HG03135 (cell line): ENCODE measurements around the gene PDE11A.

Experiments
- ATAC-seq: cut with Tn5 transposase; IDR thresholded peaks from one replicate; pipeline ENCODE4 v1.9.1; 2021; ENCODE audit warnings: mild to moderate bottlenecking, moderate library complexity; ENCODE audit not compliant: unreplicated experiment

The PDE11A gene

DNA sequence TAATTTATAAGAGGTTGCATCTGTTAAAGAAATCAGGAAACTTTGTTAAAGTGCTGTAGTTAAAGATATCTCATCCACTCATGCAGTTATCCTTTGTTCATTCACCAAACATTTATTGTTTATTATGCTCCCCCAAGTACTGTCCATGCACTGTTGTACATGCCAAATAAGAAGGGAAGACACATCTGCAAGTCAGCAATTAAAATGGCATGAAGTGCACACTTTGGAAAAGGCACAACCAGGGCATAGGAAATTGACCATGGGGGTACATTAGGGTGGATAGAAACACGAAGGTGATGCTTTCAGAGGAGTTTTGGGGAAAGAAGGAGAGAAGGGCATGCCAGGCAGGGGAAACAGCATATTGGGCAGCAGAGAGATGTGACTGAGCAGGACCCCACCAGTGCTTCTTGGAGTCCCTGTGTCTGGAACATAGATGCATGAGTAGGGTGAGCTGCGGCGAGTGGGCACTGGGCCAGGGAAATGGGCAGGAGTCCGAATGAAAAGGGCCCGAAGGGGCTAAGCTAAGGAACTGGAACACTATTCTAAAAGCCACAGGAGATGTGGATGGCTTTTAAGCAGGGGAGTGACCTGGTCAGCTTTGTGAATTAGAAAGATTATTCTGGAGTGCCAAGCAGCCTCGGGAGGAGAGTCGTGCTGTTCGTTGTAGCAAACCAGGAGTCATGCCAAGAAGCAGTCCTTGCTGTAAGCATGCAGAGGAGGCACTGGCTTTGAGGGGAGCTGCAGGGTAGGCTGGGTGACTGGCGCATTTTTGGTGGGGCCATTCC is 363.7 kb downstream of the PDE11A start:
- no peak for ATAC-seq

GRCh38 chr2:177708106-177708505 is 364.5 kb downstream of the PDE11A start:
- ATAC-seq = no peak

- ATAC-seq = no peak
These were observed 366.9 kb downstream of the PDE11A start for GRCh38 chr2:177705511-177706173.

- no peak for ATAC-seq
These were observed 369.4 kb downstream of the PDE11A start for GRCh38 chr2:177703159-177703558.

DNA sequence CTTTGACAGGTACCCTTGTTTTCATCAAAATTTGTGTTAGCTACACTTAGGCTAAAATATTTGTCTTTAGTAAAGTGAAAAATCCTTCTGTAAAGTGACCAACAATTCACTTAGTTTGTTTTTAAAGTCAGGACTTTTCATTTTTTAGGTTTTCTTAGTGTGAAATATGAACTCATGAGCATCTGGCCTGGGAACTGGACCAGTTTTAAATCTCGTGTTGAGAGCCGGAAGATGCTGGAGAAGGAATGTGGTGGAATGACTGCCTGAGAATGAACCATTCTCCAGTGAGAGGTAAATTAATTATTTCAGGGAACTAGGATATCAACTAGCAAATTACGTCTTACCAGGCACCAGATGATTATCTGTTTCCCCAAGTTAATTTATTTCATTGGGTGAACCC is 374.3 kb downstream of the PDE11A start:
- ATAC-seq = no peak

DNA sequence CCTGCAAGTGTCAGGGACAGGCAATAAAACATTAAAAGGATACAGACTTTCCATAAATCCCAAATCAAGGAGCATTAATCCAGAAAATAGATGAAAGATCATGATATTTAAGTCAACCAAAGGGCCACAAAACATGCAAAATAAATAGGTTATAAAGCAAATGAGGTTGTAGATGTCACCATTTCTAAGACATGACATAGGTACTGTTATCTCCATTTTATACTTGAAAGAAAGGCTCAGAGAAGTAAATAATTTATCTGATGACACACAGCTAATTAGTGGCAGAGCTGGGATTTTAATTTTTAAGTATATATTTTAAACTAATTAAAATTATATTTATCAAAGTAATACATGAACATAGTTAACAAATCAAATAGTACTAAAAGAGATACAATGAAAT is 378.2 kb downstream of the PDE11A start:
- no peak for ATAC-seq

GRCh38 chr2:177693658-177694339 is 378.8 kb downstream of the PDE11A start:
- no peak for ATAC-seq

GRCh38 chr2:177692783-177693269 is 379.8 kb downstream of the PDE11A start:
- no peak for ATAC-seq

DNA sequence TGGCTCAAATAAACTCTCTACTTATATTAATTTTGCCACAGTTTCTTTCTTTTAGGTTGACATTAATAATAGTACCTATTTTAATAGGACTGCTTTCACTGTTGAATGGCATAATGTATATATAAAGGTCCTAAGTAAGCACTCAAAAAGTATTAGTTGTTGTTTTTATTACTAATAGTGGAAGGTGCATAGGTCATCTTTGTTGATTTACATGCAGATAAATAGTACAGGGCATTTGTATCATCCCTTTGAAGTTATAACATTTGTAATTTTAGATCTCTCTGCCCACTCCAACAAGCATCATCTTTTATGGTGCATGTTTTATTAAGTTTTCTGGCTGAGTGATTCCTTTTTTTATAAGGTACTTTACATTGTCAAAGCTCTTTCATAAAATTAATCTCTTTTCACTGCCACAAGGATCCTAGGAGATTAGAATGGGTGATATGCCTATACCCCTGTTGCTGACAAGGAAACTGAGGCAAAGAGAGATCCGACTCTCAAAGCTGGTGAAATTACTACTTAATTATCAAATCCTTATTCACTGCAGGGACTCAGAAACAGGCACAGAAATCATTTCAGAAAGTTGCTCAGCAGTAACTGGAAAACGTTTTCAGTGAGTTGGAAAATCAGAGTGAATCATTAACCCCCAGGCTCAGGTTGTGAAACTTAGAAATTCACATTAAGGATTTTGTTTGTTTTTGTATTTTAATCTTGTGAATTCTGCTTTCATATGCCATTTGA is 380.4 kb downstream of the PDE11A start:
- ATAC-seq = no peak

- ATAC-seq = no peak
These were observed 381.4 kb downstream of the PDE11A start for GRCh38 chr2:177691177-177691576.

GRCh38 chr2:177689623-177690022 is 383.0 kb downstream of the PDE11A start:
- no peak for ATAC-seq

GRCh38 chr2:177688844-177689243 is 383.7 kb downstream of the PDE11A start:
- ATAC-seq = no peak

- ATAC-seq = no peak
These were observed 388.9 kb downstream of the PDE11A start for GRCh38 chr2:177683661-177684069.

DNA sequence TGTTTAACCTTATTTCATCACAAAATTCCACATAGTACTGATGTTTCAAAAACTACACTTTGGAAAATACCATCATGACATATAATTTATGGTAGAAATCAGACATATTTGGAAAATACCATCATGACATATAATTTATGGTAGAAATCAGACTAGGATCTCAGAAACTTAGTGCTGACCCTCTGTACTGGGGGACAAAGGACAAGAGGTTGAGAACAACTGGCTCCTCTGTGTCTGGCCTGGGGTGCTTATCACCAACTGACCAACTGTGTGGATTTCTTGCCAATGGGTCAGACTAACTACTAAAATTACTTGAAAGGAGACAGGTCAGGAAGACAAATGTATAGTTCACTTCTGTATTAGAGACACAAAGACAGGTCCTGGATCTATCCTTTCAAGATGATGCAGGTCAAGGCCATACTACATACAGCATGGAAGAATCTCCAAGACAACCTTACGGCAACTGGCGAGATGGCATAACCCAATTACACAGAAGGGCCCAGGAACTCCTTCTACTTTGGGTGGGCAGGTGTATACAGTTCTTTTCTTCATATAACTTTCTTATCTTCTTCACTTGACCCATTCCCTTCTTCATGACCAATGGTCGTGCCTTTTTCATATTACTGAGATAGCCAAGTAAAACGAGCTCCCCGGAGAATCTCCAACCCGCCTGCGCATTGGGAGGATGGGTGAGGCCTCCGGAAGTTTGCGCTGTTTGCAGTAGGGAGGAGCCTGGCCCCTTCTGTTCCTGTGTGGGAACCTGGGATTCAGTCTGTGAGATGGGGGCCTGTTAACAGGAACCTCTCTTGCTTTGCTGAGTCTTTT is 389.5 kb downstream of the PDE11A start:
- ATAC-seq = no peak

- ATAC-seq = no peak
These were observed 390.6 kb downstream of the PDE11A start for GRCh38 chr2:177682006-177682405.

DNA sequence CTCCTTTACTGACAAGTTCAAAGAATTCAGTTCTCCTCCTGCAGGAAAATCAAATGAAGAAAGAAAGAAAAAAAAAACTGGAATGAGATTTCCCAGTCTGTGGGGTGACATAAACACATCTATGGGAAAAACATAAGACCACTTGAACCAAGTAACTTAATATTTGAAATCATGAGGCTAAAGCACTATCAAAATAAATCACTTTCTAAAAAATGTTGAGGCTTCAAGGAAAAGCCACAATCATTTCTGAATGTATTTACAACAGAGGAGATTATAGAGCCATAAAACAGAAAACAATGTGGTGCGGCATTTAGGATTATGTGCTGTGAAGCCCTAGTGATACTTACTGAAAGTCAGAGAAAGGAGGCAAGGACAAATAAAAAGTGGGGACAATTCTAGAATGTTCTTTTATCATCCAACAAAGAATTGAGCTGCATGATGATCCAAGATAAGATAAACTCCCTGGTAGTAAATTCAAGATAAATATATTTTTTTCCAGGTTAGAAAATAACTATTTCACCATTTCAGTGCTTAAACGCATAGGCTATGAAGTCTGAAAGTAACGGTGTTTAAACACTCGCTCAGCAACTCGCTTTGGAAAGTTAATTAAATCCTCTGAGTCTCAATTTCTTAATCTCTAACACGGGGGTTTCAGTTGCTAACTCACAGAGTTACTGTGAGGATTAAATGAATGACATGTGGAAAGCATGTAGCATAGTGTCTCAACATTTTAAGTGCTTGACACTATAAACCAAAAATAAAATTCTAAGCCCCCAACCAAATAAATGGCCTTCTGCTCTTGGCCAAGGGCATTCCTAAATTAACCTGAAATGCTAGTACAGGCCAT is 391.5 kb downstream of the PDE11A start:
- ATAC-seq = no peak

GRCh38 chr2:177679611-177680605 is 392.7 kb downstream of the PDE11A start:
- ATAC-seq = no peak

GRCh38 chr2:177678939-177679338 is 393.6 kb downstream of the PDE11A start:
- no peak for ATAC-seq
